OCI-M2 (cell line): ENCODE data around the gene ITGA11.

Source experiments
- DNase-seq: peaks from one replicate; lab custom pipeline; 2025; ENCODE audit not compliant: unreplicated experiment; lab: John Stamatoyannopoulos, UW

The ITGA11 gene

DNA sequence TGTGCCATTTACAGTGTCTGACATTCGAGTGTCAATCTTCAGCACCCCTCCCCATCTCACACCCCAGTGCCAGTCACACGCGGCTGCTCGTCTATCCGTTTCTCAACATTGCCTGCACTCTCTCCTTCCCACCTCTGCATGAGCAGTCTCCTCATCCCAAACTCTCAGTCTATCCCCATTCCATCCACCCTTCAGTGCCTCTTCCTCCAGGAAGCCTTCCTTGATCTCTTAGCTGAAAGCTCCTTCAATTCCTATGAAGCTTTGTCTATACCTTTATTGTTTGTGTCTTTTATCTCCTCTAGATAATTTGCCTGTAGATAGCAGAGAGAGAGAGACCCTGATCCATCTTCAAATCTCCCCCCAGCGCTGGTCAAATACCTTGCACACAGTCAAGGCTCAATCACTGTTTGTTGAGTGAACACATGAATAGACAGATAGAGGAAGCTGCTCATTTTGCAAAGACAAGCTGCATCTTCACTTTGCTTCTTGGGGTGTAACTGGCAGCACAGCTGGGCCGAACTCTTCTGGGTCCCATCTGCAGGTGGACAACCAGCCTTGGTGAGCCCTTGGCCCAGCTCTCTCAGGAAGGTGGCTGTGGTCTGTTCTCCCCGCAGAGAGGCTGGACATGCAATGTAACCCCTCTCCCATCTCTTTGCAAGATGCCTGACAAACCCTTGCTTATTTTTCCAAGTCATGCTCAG lies 52.8 kb downstream of the ITGA11 start:
- DNase-seq: no peak

DNA sequence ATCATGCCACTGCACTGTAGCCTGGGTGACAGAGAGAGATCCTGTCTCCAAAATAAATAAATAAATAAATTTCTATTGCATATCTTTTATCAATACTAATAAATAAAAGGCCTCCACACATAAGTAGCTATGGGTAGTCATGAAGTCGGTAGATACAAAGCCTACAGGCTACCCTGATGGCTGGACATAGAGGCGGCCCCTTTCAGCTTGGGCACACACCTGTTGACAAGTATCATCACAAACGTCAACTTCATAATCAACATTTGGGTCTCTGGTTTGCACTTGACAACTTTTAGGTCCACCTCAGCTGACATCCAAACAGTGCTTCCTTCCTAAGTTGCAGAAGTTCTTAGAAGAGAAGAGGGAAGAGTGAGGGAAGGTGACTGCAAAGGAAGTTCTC lies 53.4 kb downstream of the ITGA11 start:
- DNase-seq: no peak

GRCh38 chr15:68377766-68378165 lies 54.2 kb downstream of the ITGA11 start:
- no peak for DNase-seq

DNA sequence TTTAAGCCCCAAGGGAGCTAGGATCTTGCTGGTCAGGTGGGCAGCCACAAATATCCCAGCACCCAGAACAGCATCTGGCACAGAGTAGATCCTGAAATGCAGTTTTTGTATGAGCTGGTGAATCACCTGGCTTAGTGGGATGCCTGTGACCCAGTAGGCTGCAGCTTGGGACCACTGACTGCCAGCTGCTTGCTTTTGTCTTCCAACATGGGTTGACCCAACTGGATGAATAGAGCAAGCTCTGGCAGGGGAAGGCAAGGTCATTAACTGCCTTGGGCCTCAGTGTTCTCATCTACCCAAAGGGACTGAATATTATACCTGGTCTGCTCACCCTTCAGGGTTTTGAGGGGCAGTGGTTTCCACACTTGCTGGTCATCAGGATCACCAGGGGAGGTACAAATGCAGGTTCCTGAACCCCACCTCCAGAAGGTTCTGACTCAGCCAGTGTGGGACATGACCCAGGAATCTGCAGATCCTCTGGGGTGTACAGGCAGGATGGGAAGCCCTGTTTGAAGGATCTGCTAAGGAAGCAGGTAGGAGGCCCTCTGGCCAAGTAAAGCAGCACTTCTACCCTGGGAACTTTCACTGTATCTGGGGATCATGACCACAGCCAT lies 55.4 kb downstream of the ITGA11 start:
- no peak for DNase-seq

GRCh38 chr15:68375716-68376220 lies 56.2 kb downstream of the ITGA11 start:
- no peak for DNase-seq

DNA sequence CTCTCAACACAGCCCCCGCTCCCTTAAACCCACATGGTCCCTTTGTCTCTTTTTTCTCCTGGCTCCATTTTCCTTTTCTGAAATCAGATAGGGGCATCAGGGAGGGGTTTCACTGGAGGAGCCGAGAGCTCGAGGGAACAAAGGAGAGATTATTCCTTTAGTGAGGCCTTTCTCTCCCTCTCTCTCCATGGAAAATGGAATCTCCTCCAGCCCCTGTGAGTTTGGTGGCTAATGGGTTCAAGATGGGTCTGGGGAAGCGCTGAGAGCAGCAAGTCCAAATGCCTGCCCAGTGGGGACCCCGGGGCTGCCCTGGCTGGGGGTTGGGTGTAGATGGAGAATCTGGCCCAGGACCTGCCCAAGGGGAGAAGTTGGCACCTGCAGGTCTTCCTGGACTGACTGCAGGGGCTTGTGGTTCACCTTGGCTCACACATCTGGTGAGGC lies 56.8 kb downstream of the ITGA11 start:
- DNase-seq: no peak

DNA sequence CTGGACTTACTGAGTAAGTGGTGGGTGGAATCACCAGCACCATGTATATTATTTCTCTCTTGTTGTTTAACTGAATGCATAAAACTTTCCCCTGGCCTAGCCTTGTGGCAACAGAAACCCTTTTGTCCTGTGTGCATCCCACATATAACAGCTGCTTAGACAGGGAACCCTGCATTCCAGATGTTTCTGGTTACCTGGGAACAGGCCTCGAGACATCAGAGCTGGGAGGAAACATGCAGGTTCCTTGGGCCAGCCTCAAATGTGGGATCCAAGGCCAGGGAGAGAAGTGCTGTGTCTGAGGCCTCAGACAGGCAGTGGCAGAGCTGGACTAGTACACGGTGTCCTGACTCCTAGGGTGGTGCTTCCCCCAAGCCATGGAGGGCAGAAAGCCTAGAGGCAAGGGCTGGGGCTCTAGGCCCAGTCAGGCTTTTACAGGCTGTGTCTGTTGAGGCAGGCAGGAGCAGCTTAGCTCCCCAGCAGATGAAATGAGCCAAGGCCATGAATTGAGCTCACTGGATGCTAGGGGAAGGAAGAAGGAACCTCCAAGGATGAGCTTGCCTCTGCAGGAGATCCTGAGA lies 57.7 kb downstream of the ITGA11 start:
- DNase-seq: no peak

GRCh38 chr15:68373028-68373427 lies 58.9 kb downstream of the ITGA11 start:
- DNase-seq: no peak

DNA sequence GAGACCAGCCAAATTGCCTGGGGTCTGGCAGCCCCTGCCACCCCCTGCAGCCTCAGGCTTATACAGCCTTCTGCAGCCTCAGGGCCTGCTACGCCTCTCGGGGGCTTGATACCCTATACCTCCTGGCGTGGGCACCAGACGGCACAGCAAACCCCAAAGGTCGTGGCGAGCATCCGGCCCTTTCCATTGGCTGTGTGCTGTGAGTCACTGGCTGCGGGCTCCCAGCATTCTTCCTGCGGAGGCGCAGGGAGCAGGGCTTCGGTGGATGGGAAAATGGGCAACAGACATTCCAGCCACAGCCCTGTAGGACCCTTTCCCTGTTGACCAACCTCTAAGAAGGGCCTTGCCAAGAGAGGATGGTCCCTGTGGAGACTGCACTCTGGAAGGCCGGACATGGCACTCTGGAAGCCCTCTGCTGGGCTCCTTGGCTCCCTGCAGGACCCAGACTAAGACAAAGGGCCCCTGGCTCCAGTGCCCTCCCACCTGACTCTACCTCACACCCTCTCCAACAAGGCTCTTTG lies 59.6 kb downstream of the ITGA11 start:
- DNase-seq: no peak

DNA sequence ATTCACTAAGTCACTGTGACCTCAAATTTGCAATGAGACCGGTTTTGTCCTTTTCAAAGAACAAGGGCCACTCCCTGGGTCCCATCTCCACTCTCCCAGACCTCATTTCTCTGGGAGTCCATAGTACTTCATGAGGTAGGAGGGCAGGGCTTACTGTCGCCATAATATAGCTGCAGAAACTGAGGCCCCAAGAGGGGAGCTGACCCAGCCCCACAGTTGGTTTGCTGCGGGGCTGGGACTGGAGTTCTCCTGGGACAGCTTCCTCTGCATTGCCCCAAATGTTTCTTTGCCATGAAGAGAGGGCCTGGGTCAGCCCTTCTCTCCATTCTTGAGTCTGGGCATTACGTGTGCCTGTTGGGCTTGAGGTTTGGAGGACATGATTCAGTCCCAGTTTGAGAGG lies 60.1 kb downstream of the ITGA11 start:
- DNase-seq: no peak

DNA sequence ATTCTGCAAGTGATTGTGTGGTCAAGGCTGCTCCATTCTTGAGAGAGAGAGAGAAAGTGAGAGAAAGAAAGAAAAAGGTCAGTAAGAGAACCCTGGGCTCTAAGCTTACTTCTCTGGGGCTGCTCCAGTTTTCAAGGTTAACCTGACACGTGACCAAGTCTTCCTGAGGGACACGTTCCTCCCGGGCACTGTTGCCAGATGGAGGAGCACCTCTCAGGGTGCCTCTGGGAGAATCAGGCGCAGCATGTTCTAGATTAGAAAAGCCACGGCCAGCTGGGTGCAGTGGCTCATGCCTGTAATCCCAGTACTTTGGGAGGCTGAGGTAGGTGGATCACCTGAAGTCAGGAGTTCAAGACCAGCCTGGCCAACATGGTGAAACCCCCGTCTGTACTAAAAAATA lies 60.8 kb downstream of the ITGA11 start:
- DNase-seq: no peak

DNA sequence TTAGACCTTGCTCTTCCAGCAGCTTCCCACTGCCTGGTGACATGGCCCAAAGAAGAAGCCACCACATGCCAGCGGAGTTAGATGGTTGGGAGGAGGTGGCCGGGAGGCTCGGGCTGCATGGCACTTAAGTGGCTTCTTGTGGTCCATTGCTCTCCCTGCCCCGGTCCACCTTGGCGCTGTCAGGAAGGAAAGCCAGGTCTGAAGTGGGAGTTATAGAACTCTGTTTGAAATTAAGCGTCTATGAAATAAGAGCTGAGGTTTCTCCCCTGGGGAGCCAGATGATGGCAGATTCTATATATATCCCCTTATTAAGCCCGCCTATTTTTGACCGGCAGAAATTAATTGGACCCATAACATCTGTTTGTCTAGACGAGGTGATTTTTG lies 61.2 kb downstream of the ITGA11 start:
- DNase-seq: no peak

DNA sequence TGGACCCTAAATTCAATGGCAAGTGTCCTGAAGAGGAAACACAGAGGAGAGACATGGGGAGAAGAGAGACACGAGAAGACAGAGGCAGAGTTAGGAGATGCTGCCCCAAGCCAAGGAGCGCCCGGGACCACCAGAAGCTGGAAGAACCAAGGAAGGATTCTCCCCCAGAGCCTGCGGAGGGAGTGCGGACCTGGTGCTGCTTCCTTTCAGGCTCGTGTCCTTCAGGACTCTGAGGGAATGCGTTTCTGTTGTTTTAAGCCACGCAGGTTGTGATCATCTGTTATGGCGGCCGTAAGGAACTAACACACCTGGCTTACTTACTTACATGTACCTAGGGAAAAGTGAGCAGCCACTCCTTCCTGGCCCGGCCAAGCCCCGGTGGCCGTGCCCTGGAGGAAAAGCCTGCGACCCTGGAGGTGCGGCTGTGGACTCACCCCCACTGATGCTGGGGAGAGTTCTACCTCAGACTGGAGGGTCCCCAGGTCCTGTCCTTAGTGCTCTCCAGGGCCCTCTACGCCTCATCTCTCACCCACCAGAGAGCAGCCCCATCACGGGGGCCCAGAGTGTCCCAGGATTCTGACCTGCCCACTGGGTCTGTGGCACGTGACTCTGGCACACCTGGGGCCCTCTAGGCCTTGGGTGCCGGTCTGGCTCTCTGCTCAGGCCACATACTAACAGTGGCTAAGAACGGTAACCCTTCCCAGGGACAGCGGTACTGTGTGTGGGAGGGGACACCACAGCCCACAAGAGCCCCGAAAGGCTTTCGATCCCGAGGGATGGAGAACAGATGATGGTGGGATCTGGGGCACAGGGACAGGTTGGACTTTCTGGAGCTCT lies 61.8 kb downstream of the ITGA11 start:
- DNase-seq: no peak

DNA sequence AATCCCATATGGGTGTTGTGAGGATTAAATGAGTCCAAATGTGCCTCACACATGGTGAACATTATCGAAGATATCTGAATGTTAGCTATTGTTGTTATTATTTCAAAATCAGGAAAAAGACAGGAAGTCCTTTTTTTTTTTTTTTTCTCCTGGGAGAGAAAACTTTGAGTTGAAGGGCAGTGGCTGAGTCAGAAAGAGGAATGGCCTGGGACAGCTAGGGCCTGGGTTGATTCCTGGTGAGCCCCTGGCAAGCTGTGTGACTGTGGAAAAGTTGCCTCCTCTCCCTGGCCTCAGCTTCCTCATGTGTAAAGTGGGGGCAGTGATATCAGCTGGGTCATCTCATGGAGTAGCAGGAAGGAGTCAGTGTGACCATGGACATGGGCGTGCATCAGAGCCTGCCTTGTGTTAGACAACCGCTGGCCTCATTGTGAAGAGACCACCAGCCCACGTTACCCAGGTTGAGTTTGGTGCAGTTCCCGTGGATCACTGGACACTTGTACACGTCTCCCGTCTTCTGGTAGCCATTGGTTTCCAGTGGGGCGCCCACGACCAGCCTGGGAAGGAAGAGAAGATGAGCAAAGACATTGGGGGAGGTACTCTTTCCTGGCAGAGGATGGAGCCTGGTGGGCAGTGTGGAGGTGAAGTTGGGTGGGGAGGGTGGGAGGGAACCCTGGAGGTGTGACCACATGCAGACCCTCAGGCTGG lies 63.1 kb downstream of the ITGA11 start:
- no peak for DNase-seq

DNA sequence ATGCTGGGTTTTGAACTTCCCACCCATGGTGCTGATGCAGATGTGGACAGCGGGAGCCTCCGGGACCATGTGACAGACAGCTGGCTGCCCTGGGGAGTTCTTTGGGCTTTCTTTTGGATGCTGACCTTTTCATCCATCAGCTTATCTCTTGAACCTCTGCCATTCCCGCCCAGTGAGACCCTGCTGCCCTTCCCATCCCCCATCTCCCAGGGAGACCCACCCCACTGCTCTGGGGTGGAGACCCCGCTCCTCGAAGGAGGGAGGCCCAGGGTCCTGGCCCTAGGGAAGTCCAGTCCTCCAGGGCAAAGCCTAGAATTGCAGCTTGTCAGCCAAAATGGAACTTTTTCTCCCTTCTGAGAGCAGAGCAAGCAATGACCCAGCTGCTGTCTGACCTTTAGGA lies 64.0 kb downstream of the ITGA11 start:
- no peak for DNase-seq

GRCh38 chr15:68367226-68367625 lies 64.7 kb downstream of the ITGA11 start:
- DNase-seq: no peak

DNA sequence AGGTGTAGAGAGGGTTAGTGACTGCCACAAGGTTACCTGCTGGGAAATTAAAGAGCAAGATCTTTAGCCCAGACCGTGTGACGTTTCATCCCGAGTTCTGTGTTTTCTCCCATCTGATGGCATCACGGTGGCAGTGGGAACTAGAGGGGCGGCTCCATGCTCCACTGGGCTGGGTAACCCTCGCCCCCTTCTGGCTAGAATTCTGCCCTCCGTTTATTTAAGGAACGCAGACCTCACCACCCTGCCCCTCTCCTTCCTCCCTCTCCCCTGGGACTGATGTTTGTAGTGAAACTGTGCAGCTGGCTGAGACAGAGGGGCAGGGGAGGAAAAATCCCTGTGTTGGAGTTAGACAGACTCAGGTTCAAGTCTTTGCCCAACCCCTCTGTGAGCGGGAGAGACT lies 65.6 kb downstream of the ITGA11 start:
- no peak for DNase-seq

DNA sequence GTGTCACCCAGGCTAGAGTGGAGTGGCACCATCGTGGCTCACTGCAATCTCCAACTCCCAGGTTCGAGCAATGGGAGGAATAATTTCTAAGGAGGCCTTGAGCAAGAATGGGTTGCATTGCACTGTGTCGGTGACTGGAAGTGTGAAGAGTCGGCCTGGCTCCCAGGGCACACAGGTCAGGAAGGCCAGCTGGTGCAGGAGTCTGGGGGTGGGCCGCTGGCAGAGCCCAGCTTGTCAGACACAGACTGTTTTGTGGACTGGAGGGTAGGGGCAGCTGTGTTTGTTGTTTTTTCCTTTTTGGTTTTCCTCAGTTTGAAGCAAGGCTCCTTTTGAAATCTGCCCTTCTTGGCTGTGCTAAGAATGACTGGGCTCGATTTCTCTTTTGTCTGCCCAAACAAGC lies 66.2 kb downstream of the ITGA11 start:
- no peak for DNase-seq

- no peak for DNase-seq
These were observed 66.7 kb downstream of the ITGA11 start for GRCh38 chr15:68365140-68365745.

DNA sequence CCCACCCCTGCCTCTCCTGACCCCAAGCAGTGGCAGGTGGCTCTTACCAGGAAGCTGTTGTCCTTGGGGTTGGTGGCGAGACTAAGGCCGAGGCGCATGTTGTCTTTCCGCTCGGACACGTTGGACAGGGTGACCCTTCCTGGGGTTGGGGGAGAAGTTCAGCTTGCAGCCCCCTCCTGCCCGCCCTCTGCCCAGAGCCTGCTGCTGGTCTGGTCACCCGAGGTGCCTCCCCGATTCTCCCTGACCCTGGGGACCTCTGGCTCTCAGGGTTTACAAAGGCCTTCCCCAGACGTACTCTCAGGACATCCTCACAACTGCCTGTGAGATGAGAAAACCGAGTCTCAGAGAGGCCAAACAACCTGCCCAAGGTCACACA lies 67.3 kb downstream of the ITGA11 start:
- no peak for DNase-seq
